Renal pelvis (tissue), 4 donors: ENCODE results near the gene PNLDC1. TPM values are rescaled to one million over a fixed set of nuclear protein-coding genes. Genes with fewer than 3 reads are reported as not detected.
"Not testable (repeated sequence)": the region's sequence is repeated elsewhere in the genome, so short reads cannot be mapped to it uniquely, and the experiment has no call there.

Source experiments
- DNase-seq: peaks from one replicate; pipeline ENCODE4 v3.0.0-alpha.2; 2013
- polyA plus RNA-seq, 3 donors: library from polyadenylated mRNA; unstranded; fragments of 120-200 nt; gene quantifications; one replicate each; pipeline ENCODE4 v1.2.1, GENCODE V29; 2013; ENCODE audit not compliant: insufficient read length in 3 of 3

The PNLDC1 gene
- polyA plus RNA-seq, 3 donors = 0.13 to 0.19 (median 0.18) TPM

DNA sequence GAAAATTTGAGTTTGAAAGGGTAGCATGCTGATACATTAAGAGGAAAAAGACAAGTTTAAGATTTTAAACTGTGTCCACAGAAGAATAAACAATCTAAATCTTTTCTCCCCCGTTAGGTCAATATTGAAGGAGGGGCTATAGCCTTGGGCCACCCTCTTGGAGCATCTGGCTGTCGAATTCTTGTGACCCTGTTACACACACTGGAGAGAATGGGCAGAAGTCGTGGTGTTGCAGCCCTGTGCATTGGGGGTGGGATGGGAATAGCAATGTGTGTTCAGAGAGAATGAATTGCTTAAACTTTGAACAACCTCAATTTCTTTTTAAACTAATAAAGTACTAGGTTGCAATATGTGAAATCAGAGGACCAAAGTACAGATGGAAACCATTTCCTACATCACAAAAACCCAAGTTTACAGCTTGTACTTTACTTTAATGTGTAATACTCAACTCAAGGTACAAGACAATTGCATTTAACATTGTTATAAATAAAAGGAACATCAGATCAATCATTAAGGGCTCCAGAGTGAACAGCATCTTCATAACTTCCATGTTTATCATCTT, 21.5 kb upstream of the PNLDC1 start:
- DNase-seq = no peak

GRCh38 chr6:159788276-159788675, 11.8 kb upstream of the PNLDC1 start:
- DNase-seq = no peak

DNA sequence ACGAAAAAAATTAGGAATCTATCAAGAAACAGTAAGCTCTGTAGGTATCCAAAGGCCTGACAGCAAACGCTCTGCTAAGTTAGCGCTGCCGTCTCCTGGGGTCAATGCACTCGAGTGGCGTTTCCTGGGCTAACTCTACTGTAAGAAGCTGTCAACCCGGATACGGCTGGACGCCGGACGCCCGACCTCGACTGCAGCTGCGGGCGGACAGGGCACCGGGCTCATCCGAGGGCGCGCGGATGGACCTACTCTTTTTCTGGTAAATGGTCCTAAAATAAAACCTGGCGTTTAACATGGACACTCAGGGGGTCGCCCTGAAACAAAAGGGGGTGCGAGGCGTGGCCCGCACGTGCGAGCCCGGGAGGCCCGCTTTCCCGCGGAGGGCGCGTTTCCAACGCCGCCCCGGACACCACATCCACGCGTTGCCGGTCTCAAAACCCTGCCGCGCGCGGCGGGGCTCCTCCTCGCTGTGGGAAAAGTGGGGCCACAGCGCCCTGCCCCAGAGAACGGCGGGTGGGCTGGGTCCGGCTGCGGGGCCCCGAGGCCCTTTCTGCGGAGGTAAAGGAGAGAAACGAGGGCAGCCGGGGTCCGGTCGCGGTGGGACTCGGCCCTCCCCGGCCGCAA, 11.2 kb upstream of the PNLDC1 start:
- peak; percentile 33 for DNase-seq

DNA sequence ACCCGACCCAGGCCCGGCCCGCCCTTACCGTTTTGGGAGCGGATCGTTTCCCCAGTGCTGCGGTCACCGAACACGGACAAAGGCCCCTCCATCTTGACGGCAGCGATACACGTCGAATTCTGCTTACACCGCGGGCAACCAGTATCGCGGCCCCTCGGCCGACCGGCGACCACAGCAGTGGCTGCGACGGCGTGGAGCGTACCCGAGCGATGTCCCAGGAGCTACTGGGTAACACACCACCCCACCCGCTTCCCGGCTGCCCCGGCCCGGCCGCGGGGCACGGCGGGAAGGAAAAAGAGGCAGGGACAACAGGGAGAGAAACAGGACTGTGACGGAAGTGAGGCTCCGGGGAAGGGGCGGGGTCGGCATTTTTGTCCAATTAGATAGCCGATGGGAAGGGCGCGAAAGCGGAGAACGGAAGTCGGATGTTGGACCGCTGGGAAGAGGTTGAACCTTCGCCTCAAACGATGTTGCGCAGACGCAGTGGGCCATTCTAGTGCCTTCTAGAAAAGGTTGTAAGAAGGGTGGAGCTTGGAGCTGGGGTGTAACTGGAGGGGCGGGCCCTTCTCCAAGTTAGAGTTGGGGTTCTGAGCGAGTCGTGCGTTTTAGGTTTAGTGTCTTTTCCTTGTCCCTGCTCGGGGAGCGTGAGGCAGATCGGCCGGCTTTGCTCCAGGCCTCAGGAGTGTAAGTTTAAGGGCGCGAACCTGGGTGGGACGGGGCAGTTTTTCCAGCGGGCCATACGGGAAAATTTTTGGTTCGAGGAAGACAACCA, 10.5 kb upstream of the PNLDC1 start, which contains the start of gene TCP1:
Gene TCP1, minus strand, starts transcription at position 226 of the 772 bp plus-strand sequence. Its CDS starts 134 bp downstream, at position 92.
- peak; percentile 100 for DNase-seq

GRCh38 chr6:159790149-159790955, 9.7 kb upstream of the PNLDC1 start, which contains the start of gene MRPL18:
TSS of gene MRPL18 (plus strand) at chr6:159790467. CDS start at chr6:159790588, 121 bp downstream.
- peak; percentile 95 for DNase-seq

DNA sequence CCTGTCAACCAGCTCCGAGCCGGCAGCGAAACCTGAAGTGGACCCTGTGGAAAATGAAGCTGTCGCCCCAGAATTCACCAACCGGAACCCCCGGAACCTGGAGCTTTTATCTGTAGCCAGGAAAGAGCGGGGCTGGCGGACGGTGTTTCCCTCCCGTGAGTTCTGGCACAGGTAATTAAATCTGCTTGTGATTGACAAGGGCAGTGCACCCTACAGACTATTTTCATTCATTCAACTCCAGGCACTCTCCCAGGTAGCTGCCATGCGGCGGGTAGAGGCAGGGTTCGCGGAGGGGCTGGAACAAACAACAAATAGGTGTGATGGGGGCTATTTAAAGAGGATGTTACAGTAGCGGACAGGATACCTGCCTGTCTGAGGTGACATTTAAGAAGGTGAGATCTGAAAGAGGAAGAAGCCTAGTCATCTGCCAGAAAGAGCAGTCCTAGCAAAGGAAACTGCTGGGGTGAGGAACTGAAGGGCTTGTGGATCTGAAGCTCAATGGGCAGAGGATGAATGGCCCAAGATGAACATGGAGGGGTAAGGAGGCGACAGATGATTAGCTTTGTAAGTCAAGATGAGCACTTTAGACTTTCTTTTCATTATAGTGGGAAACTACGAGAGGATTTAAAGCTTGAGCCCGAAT, 9.0 kb upstream of the PNLDC1 start:
- peak; percentile 7 for DNase-seq

GRCh38 chr6:159794976-159795375, 5.1 kb upstream of the PNLDC1 start:
- DNase-seq = not testable (repeated sequence)

- no peak for DNase-seq
Observed at GRCh38 chr6:159797554-159797953, 2.5 kb upstream of the PNLDC1 start.

DNA sequence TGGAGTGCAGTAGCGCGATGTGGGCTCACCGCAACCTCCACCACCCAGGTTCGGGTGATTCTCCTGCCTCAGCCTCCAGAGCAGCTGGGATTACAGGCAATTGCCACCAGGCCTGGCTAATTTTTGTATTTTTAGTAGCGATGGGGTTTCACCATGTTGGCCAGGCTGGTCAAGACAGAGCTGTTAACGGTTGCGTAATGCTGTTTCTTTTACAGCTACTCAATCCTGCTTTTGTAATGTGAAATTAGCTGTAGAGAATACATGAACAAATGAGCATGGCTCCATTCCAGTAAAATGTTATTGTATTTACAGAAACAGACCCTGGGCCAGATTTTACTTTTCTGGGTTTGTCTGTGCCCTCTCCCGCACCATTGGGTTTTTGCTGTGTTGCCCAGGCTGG, 1.9 kb downstream of the PNLDC1 start:
- DNase-seq = no peak

DNA sequence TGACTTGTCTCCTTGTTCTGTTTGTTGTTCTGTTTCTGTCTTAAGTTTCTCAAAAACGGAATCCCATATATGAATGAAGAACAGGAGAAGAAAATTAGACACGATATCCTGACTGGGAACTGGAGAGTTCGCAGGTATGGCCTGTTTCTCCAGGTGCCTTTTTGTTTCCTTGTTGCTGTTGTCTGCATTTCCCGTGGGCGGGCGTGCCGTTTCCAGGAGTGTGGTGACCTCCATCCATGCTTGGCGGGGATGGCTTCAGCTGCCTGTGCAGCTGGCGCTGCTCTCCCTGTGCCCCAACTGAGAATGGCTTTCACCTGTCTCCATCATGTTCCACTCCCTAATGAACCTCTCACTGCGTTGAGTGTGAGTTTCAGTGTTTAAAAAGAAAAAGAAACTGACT, 4.4 kb downstream of the PNLDC1 start:
- no peak for DNase-seq

- no peak for DNase-seq
Observed at GRCh38 chr6:159805440-159806020, 5.5 kb downstream of the PNLDC1 start.

DNA sequence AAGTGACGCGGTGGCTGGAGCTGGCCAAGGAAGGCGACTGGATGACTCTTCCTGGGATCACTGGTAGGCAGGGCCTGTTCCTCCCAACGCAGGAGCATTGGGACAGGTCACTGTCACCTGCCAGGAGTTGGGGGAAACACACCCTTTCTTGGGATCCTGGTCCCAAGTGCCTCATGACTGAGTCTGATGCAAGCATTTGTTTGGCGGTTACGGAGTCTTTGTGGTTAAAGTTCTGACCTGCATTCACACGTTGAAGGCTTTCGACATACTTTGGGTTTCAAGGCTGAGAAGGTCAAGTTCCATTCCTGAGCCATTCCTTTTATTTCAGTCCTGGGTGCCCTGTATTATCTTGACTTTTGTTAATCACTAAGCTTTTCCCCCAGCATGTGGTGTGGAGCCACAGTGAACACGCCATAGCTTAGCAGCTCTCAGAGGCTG, 6.0 kb downstream of the PNLDC1 start:
- DNase-seq = no peak

DNA sequence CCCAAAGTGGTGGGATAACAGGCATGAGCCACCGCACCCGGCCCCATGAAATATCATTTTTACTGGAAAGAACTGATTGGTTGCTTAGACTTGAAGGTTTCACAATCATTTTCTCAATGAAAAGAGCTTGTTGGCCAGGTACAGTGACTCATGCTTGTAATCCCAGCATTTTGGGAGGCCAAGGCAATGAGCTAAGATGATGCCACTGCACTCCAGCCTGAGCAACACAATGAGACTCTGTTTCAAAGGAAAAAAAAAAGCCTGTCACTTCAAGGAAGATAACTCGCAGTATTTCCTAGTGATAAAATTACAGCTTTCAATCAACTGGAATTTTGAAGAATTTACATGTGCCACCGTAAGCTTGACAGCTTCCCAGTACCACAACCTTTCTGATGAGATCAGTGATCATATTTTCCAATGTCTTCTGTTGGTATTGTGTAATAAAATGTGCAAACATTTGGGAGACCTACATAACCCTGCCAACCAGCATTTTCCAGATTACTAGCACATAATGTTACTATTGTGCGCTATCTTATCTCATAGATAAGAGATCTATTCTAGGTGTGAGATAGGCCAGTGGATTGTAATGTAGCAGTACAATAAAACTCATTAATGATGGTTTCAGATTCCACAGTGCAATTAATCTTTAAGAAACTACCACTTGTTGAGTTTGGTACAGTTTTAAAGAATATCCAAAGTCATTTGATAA, 7.2 kb downstream of the PNLDC1 start:
- no peak for DNase-seq

- no peak for DNase-seq
Observed at GRCh38 chr6:159808647-159809046, 8.6 kb downstream of the PNLDC1 start.

GRCh38 chr6:159809149-159809548, 9.1 kb downstream of the PNLDC1 start:
- no peak for DNase-seq

- DNase-seq = no peak
Observed at GRCh38 chr6:159813781-159814180, 13.7 kb downstream of the PNLDC1 start.

- no peak for DNase-seq
Observed at GRCh38 chr6:159815410-159815809, 15.3 kb downstream of the PNLDC1 start.

- DNase-seq = not testable (repeated sequence)
Observed at GRCh38 chr6:159816775-159817174, 16.7 kb downstream of the PNLDC1 start.

- DNase-seq = no peak
Observed at GRCh38 chr6:159817951-159818739, 18.1 kb downstream of the PNLDC1 start.

- DNase-seq = no peak
Observed at GRCh38 chr6:159819098-159819497, 19.0 kb downstream of the PNLDC1 start.
